PC-9 (cell line): ENCODE results near the gene SARNP.

Source experiments
- CTCF ChIP-seq: fragments of 200-600 bp; sonication (generic); conservative IDR thresholded peaks from 2 replicates; pipeline ENCODE4 v1.6.1; 2017; ENCODE audit warnings: mixed run types, antibody characterized with exemption, mild to moderate bottlenecking, moderate library complexity
- EZH2 ChIP-seq: fragments of 200-600 bp; sonication (generic); IDR thresholded peaks from 2 replicates; pipeline ENCODE4 v1.8.0; 2017; ENCODE audit warnings: antibody characterized with exemption, low read depth

GRCh38 chr12:55849616-55850343 lies 32.3 kb upstream of the SARNP start:
- TF ChIP-seq CTCF (no peak), EZH2 (no peak)
